ENCODE data around the gene PLA2G1B.

PLA2G1B gene

GRCh38 chr12:120327593-120327992 is at the start of gene PLA2G1B:
Gene PLA2G1B (minus strand): TSS chr12:120327779. CDS start chr12:120327753, 26 bp downstream.
- no peak for DNase-seq

GRCh38 chr12:120376934-120377572 is 49.5 kb upstream of the PLA2G1B start:
- no peak for DNase-seq

GRCh38 chr12:120376416-120376815 is 48.8 kb upstream of the PLA2G1B start:
- no peak for DNase-seq

- no peak for DNase-seq
These were observed 48.4 kb upstream of the PLA2G1B start for GRCh38 chr12:120376009-120376408.

- DNase-seq, result no peak
These were observed 46.1 kb upstream of the PLA2G1B start for GRCh38 chr12:120373683-120374082.

- no peak for DNase-seq
These were observed 43.0 kb upstream of the PLA2G1B start for GRCh38 chr12:120370343-120371243.

- no peak for DNase-seq
These were observed 42.2 kb upstream of the PLA2G1B start for GRCh38 chr12:120369603-120370342.

GRCh38 chr12:120368789-120369602 is 41.4 kb upstream of the PLA2G1B start, which contains the start of gene MSI1:
Gene MSI1 (minus strand): TSS chr12:120369164. CDS start chr12:120369091, 73 bp downstream.
- DNase-seq, result no peak

- DNase-seq, result no peak
These were observed 40.6 kb upstream of the PLA2G1B start for GRCh38 chr12:120367924-120368788.

- DNase-seq, result no peak
These were observed 39.8 kb upstream of the PLA2G1B start for GRCh38 chr12:120367233-120367923.

GRCh38 chr12:120366845-120367232 is 39.3 kb upstream of the PLA2G1B start:
- DNase-seq, result no peak

GRCh38 chr12:120366341-120366705 is 38.7 kb upstream of the PLA2G1B start:
- DNase-seq, result no peak

GRCh38 chr12:120365675-120366340 is 38.2 kb upstream of the PLA2G1B start:
- DNase-seq, result no peak

- DNase-seq, result no peak
These were observed 36.9 kb upstream of the PLA2G1B start for GRCh38 chr12:120364487-120364886.

- DNase-seq, result no peak
These were observed 35.8 kb upstream of the PLA2G1B start for GRCh38 chr12:120363274-120363855.

- no peak for DNase-seq
These were observed 35.1 kb upstream of the PLA2G1B start for GRCh38 chr12:120362516-120363273.

- no peak for DNase-seq
These were observed 34.1 kb upstream of the PLA2G1B start for GRCh38 chr12:120361506-120362208.

- no peak for DNase-seq
These were observed 31.5 kb upstream of the PLA2G1B start for GRCh38 chr12:120359128-120359527.
